WI38 (cell line): ENCODE data around the gene IL9.

ENCODE experiments used
- H3K4me3 ChIP-seq: 2 replicates; pipeline ENCODE4 v1.5.1; 2011; ENCODE audit warnings: low read depth, mild to moderate bottlenecking, control low read depth, low read length
- CTCF ChIP-seq: IDR thresholded peaks from 2 replicates; pipeline ENCODE4 v1.5.1; 2012; ENCODE audit warnings: low read depth, mild to moderate bottlenecking, control low read depth, low read length

The IL9 gene

GRCh38 chr5:135913713-135914626, 18.3 kb upstream of the IL9 start:
- no peak overlapping the region for H3K4me3 ChIP-seq
- no peak for TF ChIP-seq CTCF

DNA sequence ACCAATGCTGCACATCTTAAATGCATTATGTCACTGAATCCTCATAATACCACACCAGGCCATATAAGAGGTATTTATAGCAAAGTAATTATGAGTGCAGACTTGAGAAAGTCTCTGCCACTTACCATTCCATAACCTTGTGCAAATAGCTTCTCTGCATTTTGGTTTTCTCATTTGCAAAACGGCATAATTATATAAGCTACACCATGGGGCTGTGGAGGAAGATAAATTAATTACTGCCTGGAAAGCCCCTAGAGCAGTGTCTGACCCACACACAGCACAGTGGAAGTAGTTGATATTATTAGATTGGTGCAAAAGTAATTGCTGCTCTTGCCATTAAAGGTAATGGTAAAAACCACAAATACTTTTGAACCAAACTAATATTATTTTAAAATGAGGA, 9.5 kb upstream of the IL9 start:
- H3K4me3 ChIP-seq, result no peak overlapping the region
- no peak for TF ChIP-seq CTCF

GRCh38 chr5:135901633-135902032, 6.0 kb upstream of the IL9 start:
- no peak overlapping the region for H3K4me3 ChIP-seq
- TF ChIP-seq CTCF, result no peak

DNA sequence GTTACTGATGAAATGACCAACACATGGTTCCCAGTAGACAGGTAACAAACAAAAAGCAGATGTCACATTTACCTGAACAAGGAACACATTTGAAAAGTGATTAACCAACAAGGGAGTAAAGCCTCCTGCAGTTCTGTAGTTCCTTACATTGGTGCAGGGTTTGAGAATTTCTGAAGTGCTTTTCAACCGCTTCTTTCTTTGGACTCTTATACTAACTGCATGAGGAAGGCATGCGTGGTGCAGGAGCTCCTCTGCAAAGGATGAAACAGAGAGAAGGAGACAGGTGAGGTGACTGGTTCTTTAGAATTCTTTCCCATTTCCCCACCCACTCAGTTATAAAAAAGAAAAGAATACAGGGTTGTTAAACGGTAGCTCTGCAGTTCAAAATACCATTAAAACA, 4.6 kb upstream of the IL9 start:
- no peak for TF ChIP-seq CTCF
- H3K4me3 ChIP-seq, result no peak overlapping the region

GRCh38 chr5:135898651-135899050, 3.0 kb upstream of the IL9 start:
- TF ChIP-seq CTCF, result no peak

DNA sequence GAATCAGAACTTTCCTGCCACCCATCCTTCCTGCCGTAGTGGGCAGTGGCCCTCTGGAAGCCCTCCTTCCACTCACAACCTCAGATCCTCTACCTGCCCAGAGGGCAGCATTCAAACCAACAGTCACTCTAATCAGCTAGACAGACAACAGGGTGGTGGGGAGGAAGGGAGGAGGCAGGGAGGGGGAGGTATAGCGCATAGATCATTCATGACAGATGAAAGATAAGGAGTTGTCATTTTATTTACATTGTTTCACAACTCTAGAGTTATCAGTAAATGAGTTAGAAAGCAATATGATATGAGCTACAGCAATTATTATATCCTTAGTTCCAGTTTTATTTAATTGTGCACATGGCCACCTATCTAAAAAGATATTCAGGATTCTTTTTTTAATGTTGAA, 852 bp downstream of the IL9 start:
- H3K4me3 ChIP-seq, result no peak overlapping the region
- no peak for TF ChIP-seq CTCF

More at GRCh38 chr5:135898651-135899050, 3.0 kb upstream of the IL9 start:
- H3K4me3 ChIP-seq, result no peak overlapping the region

DNA sequence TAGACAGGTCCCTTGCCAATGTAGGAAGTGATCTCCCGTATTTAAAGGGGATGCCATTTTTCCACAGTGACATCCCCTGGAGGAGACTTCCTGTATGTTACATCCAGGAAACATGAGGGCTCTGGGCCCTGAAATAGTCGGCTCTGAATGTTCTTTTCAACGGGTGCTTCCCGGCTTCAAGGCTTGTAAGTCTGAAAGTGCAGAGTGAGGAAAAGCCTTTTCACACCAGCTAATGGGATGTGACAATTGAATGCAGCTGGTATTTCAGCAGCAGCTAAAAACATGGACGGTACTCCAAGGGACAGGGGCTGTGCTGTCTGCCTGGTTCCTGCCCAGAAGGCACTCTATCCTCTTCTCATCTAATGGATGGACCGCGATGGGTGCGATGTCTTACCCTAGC, 1.4 kb downstream of the IL9 start:
- no peak for TF ChIP-seq CTCF
- H3K4me3 ChIP-seq, result no peak overlapping the region
